ENCODE measurements around the gene DNASE1L3.

Gene DNASE1L3

DNA sequence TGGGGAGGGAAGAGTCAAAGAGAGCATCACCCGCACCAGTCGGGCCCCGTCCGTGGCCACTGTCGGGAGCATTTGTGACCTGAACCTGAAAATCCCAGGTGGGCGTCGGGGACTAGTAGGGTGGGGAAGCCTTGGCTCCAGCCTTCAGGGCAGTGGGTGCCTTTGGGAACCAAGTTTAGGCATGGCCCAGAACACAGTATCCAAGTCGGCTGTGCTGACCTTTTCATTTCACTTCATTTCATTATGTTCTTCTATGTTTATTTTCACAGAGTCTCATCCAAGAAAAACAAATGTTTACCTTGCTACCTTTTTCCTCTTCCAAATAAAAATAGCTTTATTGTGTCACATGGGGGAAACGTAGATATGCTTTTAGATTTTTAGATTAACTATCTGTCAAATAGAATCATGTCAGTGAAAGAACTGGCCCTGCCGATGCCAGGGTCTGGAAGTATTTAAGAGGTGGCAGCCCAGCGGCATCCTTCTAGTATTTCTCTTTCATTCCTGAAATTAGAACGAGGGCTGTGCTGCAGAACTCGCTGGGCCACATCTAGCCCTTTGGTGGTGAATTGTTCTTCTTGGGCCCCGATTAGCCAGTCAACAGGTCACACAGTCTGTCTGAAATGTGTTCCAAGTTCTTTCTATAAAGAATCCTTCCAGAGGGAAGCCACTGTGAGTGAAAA is 60.5 kb downstream of the DNASE1L3 start:
- peaks cover 4% of the 10 kb centered on the region; the same call in 1 of the 2 replicates for H3K36me3 ChIP-seq (ENCODE audit: insufficient read depth, low read length)
- no peak for DNase-seq (ENCODE audit: low read depth, low spot score)
- H3K9me3 ChIP-seq (ENCODE audit: low read depth, low read length) = no peaks in the 10 kb centered on the region
- no peak overlapping the region for H3K4me3 ChIP-seq
- no peak overlapping the region for H3K27ac ChIP-seq
- TF ChIP-seq EZH2 (IDR thresholded peaks at IDR 0.05) = no peak
- no peak for TF ChIP-seq FOXP2 (optimal IDR thresholded peaks at IDR 0.05; ENCODE audit: control extremely low read depth, extremely low read length, insufficient read depth)
- no peak for TF ChIP-seq POLR2AphosphoS5 (IDR thresholded peaks at IDR 0.05; ENCODE audit: borderline replicate concordance, low read depth, low read length)
- no peak overlapping the region for H3K9ac ChIP-seq (ENCODE audit: insufficient read length)

DNA sequence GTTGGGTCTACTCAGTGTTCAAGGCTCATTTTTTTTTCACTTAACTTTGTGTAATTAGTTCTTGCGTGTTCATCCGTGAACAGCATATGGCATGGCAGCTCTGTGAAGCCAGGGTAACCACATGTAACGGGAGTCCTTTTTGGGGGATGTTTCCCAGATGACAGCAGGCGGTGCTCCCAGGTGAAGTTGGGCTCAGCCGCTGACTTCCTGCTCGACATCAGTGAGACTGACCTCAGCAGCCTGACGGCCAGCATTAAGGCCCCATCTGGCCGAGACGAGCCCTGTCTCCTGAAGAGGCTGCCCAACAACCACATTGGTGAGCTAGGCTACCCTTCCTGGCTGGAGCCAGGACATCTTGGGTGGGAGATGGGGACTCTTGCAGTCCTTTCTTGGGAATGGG is 62.7 kb downstream of the DNASE1L3 start:
- DNase-seq (ENCODE audit: low read depth, low spot score) = no peak
- Histone ChIP-seq H3K4me3 (no peak overlapping the region), H3K9ac (ENCODE audit: insufficient read length) (no peak overlapping the region), H3K9me3 (ENCODE audit: low read depth, low read length) (no peaks in the 10 kb centered on the region), H3K36me3 (ENCODE audit: insufficient read depth, low read length) (peaks cover 4% of the 10 kb centered on the region; the same call in 1 of the 2 replicates), H3K27ac (no peak overlapping the region)
- no peak for TF ChIP-seq FOXP2 (optimal IDR thresholded peaks at IDR 0.05; ENCODE audit: control extremely low read depth, extremely low read length, insufficient read depth)
- TF ChIP-seq EZH2 (IDR thresholded peaks at IDR 0.05) = no peak
- TF ChIP-seq POLR2AphosphoS5 (IDR thresholded peaks at IDR 0.05; ENCODE audit: borderline replicate concordance, low read depth, low read length) = no peak

- no peak for TF ChIP-seq POLR2AphosphoS5 (IDR thresholded peaks at IDR 0.05; ENCODE audit: borderline replicate concordance, low read depth, low read length)
- no peak for TF ChIP-seq FOXP2 (optimal IDR thresholded peaks at IDR 0.05; ENCODE audit: control extremely low read depth, extremely low read length, insufficient read depth)
- no peak for TF ChIP-seq EZH2 (IDR thresholded peaks at IDR 0.05)
- H3K27ac ChIP-seq = no peak overlapping the region
- H3K9ac ChIP-seq (ENCODE audit: insufficient read length) = no peak overlapping the region
- no peak for DNase-seq (ENCODE audit: low read depth, low spot score)
- no peaks in the 10 kb centered on the region for H3K9me3 ChIP-seq (ENCODE audit: low read depth, low read length)
- H3K36me3 ChIP-seq (ENCODE audit: insufficient read depth, low read length) = peaks cover 4% of the 10 kb centered on the region; the same call in 1 of the 2 replicates
- no peak overlapping the region for H3K4me3 ChIP-seq
Measured at GRCh38 chr3:58144478-58145325, 66.1 kb downstream of the DNASE1L3 start.

GRCh38 chr3:58143417-58144055 is 67.2 kb downstream of the DNASE1L3 start:
- no peak for TF ChIP-seq FOXP2 (optimal IDR thresholded peaks at IDR 0.05; ENCODE audit: control extremely low read depth, extremely low read length, insufficient read depth)
- TF ChIP-seq EZH2 (IDR thresholded peaks at IDR 0.05) = no peak
- no peak for TF ChIP-seq POLR2AphosphoS5 (IDR thresholded peaks at IDR 0.05; ENCODE audit: borderline replicate concordance, low read depth, low read length)
- no peak overlapping the region for H3K27ac ChIP-seq
- H3K36me3 ChIP-seq (ENCODE audit: insufficient read depth, low read length) = peaks cover 4% of the 10 kb centered on the region; the same call in 1 of the 2 replicates
- no peak overlapping the region for H3K9ac ChIP-seq (ENCODE audit: insufficient read length)
- no peaks in the 10 kb centered on the region for H3K9me3 ChIP-seq (ENCODE audit: low read depth, low read length)
- no peak for DNase-seq (ENCODE audit: low read depth, low spot score)
- no peak overlapping the region for H3K4me3 ChIP-seq
